ENCODE measurements around the gene CDH16.
"Not testable (repeated sequence)": the region's sequence is repeated elsewhere in the genome, so short reads cannot be mapped to it uniquely, and the experiment has no call there.

The CDH16 gene

DNA sequence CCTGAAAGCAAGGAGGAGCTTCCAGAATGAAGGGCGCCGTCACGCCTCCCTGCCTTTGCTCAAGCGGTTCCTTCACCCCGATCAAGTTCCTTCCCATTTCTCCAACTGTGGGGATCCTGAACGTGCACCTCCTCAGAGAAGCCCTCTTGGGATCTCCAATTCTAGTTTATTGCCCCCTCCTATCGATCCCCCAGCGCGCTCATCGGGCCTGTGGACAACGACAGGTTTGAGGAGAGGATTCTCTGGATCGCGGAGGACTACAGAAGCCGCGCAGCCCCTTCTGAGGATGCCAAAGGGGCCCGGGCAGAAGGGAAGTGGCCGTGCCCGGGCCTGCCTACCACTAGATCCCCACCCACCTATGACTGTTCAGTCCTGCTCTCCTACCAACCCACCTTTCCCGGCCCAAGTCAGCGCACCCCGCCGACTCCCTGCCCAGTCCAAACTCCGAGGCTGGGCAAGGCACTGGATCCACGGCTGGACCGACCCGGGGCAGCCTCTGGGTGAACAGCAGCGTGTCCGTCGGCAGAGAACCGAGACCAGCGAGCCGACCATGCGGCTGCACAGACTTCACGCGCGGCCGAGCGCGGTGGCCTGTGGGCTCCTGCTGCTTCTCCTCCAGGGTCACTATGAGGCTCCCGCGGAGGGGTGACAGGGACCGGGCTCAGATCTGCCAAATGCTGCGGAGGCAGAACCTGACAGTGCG lies 29.6 kb upstream of the CDH16 start:
- TF ChIP-seq, protein P1, sequence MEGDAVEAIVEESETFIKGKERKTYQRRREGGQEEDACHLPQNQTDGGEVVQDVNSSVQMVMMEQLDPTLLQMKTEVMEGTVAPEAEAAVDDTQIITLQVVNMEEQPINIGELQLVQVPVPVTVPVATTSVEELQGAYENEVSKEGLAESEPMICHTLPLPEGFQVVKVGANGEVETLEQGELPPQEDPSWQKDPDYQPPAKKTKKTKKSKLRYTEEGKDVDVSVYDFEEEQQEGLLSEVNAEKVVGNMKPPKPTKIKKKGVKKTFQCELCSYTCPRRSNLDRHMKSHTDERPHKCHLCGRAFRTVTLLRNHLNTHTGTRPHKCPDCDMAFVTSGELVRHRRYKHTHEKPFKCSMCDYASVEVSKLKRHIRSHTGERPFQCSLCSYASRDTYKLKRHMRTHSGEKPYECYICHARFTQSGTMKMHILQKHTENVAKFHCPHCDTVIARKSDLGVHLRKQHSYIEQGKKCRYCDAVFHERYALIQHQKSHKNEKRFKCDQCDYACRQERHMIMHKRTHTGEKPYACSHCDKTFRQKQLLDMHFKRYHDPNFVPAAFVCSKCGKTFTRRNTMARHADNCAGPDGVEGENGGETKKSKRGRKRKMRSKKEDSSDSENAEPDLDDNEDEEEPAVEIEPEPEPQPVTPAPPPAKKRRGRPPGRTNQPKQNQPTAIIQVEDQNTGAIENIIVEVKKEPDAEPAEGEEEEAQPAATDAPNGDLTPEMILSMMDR (IDR thresholded peaks at IDR 0.05): no peak
- Histone ChIP-seq H3K36me3 (peaks cover 8% of the 10 kb centered on the region), H3K27ac (no peak overlapping the region), H3K4me3 (ENCODE audit: low read depth in 1 of 2, low read length in 1 of 2) (peak overlapping the region; percentile 42 to 61), H3K27me3 (peaks cover 69% of the 10 kb centered on the region), H3K9me3 (no peaks in the 10 kb centered on the region), H3K4me1 (ENCODE audit: control insufficient read depth in 1 of 2, insufficient read depth in 1 of 2, low read depth in 1 of 2, low read length in 1 of 2) (peaks cover 18 to 21% of the 10 kb centered on the region in 2 experiments)

DNA sequence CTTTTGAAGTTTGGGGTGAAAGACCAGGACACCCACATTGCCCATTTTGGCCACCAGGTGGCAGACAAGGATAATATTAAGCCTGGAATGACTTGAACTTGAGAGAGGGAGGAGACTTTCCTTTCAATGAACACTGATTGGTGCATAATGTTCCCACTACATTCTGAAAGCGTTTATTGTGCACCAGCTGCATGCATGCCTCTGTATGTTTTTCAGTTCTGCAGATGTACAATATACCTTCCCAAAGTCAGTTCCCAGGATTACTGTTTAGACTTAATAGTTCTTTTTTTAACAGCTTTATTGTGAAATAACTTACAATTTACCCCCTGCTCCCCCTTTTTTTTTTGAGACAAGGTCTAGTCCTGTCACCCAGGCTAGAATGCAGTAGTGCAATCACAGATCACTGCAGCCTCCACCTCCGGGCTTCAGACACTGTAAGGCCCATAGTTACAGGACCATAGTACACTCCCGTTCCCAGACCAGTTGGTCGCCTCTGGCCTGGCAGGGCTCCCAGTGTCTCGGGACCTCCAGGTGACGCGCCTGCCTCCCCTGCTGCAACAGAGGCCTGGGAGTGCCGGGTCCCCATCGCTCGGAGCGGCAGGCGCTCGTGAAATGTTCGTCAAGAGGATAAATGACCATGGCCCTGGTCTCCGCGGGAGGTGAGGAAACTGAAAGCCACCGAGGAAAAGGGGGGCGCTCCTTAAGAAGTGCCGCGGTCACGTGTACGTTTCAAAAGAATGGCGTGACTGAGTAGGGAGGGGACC lies 28.8 kb upstream of the CDH16 start:
- TF ChIP-seq, protein P1 (IDR thresholded peaks at IDR 0.05): peak; percentile 89
- Histone ChIP-seq H3K27ac (peak overlapping the region; percentile 6), H3K9me3 (no peaks in the 10 kb centered on the region), H3K27me3 (peaks cover 61% of the 10 kb centered on the region), H3K4me3 (ENCODE audit: low read depth in 1 of 2, low read length in 1 of 2) (peak overlapping the region; percentile 42 to 61), H3K36me3 (peaks cover 16% of the 10 kb centered on the region), H3K4me1 (ENCODE audit: control insufficient read depth in 1 of 2, insufficient read depth in 1 of 2, low read depth in 1 of 2, low read length in 1 of 2) (peaks cover 18 to 21% of the 10 kb centered on the region in 2 experiments)

DNA sequence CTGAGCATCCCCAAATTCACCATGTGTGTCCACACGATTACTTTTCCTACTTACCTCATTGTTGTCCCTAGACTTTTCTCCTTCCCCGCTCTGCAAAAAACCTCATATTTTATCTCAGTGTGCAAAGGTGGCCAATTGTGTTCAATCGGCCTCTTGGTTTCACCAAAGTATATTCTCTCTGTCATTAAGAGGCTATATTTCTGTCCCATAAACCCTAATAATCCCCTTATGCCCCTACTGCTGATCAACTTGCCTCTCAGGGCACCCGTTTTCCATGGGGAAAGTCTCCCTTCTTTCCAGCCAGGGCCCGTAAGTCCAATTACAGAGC lies 28.3 kb upstream of the CDH16 start:
- Histone ChIP-seq H3K4me1 (ENCODE audit: control insufficient read depth in 1 of 2, insufficient read depth in 1 of 2, low read depth in 1 of 2, low read length in 1 of 2) (peaks cover 18 to 21% of the 10 kb centered on the region in 2 experiments), H3K36me3 (peaks cover 21% of the 10 kb centered on the region), H3K27me3 (peaks cover 56% of the 10 kb centered on the region), H3K4me3 (ENCODE audit: low read depth in 1 of 2, low read length in 1 of 2) (no peak overlapping the region), H3K27ac (peak overlapping the region; percentile 6), H3K9me3 (no peaks in the 10 kb centered on the region)
- TF ChIP-seq, protein P1 (IDR thresholded peaks at IDR 0.05): no peak

DNA sequence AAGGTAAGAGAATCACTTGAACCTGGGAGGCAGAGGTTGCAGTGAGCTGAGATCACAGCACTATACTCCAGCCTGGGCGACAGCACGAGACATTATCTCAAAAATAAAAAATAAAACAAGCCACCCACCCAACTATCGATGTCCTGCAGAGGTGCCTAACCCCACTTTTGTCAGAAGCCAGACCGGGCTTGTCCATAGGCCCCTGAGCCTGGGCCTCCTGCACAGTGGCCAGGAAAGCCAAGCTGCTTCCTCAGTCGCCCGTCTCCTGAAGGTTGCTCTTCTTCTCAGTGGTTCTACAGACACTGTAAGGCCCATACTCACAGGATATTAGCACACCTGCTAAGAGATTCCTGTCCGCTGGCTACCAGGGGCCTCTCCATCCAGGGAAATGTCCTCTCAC lies 27.9 kb upstream of the CDH16 start:
- Histone ChIP-seq H3K4me3 (ENCODE audit: low read depth in 1 of 2, low read length in 1 of 2) (no peak overlapping the region), H3K4me1 (ENCODE audit: control insufficient read depth in 1 of 2, insufficient read depth in 1 of 2, low read depth in 1 of 2, low read length in 1 of 2) (peaks cover 18 to 21% of the 10 kb centered on the region in 2 experiments), H3K9me3 (no peaks in the 10 kb centered on the region), H3K27me3 (peaks cover 52% of the 10 kb centered on the region), H3K27ac (no peak overlapping the region), H3K36me3 (peaks cover 25% of the 10 kb centered on the region)
- TF ChIP-seq, protein P1 (IDR thresholded peaks at IDR 0.05): no peak

DNA sequence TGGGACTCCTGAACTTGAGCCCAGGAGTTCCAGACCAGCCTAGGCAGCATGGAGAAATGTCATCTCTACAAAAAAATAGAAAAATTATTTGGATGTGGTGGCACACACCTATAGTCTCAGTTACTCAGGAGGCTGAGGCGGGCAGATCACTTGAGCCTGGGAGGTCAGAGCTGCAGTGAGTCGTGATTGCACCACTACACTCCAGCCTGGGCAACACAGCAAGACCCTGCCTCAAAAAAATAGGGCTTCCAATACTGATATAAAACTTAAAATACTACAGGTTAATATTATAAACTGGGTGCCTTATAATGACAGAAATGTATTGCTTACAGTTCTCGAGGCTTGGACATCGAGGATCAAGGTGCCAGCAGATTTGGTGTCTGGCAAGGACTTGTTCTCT lies 27.3 kb upstream of the CDH16 start:
- H3K27ac ChIP-seq: no peak overlapping the region
- H3K9me3 ChIP-seq: no peaks in the 10 kb centered on the region
- TF ChIP-seq, protein P1 (IDR thresholded peaks at IDR 0.05): no peak
- peaks cover 18 to 21% of the 10 kb centered on the region in 2 experiments for H3K4me1 ChIP-seq (ENCODE audit: control insufficient read depth in 1 of 2, insufficient read depth in 1 of 2, low read depth in 1 of 2, low read length in 1 of 2)
- H3K27me3 ChIP-seq: peaks cover 46% of the 10 kb centered on the region
- H3K36me3 ChIP-seq: peaks cover 31% of the 10 kb centered on the region
- no peak overlapping the region for H3K4me3 ChIP-seq (ENCODE audit: low read depth in 1 of 2, low read length in 1 of 2)

DNA sequence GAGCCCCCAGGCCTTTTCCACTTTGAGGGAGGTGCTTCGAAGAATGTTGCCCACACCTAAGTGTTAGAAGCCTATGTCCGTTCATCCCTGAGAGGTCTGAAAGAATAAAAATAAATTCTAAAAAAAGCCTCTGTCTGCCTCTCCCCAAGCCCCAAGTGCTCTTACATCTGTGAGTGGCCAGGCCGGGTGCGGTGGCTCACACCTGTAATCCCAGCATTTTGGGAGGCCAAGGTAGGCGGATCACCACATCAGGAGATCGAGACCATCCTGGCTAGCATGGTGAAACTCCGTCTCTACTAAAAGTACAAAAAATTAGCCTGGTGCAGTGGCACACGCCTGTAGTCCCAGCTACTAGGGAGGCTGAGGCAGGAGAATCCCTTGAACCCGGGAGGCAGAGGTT lies 26.3 kb upstream of the CDH16 start:
- Histone ChIP-seq H3K27me3 (peaks cover 36% of the 10 kb centered on the region), H3K4me1 (ENCODE audit: control insufficient read depth in 1 of 2, insufficient read depth in 1 of 2, low read depth in 1 of 2, low read length in 1 of 2) (peaks cover 18 to 21% of the 10 kb centered on the region in 2 experiments), H3K36me3 (peaks cover 41% of the 10 kb centered on the region)
- not testable (repeated sequence) for H3K9me3 ChIP-seq; H3K4me3 ChIP-seq (ENCODE audit: low read depth in 1 of 2, low read length in 1 of 2); H3K27ac ChIP-seq
